Fibroblast of the aortic adventitia (primary cell): ENCODE measurements around the gene COL4A6. TPM values are rescaled to one million over a fixed set of nuclear protein-coding genes. Genes with fewer than 3 reads are reported as not detected.

Experiments used
- DNase-seq: peaks from one replicate; pipeline ENCODE4 v3.0.0-alpha.2; 2010; ENCODE audit warnings: low read depth
- H3K4me3 ChIP-seq: 2 replicates; pipeline ENCODE4 v1.5.1; 2011; ENCODE audit warnings: low read depth, mild to moderate bottlenecking, control low read depth, low read length, moderate library complexity
- total RNA-seq: library from RNA; depleted of rRNA; stranded (reverse); fragments of >200 nt; gene quantifications from 2 replicates; pipeline ENCODE4 v1.2.3, GENCODE V29; 2012; ENCODE audit warnings: low replicate concordance
- TF ChIP-seq, protein P1 (sequence below): IDR thresholded peaks from 2 replicates; pipeline ENCODE4 v1.5.1; 2011; ENCODE audit warnings: mild to moderate bottlenecking, low read length, control low read depth, inconsistent platforms; ENCODE audit not compliant: insufficient read depth

COL4A6 gene
- total RNA-seq, 1 donor, result 2.2 TPM

- TF ChIP-seq, protein P1, sequence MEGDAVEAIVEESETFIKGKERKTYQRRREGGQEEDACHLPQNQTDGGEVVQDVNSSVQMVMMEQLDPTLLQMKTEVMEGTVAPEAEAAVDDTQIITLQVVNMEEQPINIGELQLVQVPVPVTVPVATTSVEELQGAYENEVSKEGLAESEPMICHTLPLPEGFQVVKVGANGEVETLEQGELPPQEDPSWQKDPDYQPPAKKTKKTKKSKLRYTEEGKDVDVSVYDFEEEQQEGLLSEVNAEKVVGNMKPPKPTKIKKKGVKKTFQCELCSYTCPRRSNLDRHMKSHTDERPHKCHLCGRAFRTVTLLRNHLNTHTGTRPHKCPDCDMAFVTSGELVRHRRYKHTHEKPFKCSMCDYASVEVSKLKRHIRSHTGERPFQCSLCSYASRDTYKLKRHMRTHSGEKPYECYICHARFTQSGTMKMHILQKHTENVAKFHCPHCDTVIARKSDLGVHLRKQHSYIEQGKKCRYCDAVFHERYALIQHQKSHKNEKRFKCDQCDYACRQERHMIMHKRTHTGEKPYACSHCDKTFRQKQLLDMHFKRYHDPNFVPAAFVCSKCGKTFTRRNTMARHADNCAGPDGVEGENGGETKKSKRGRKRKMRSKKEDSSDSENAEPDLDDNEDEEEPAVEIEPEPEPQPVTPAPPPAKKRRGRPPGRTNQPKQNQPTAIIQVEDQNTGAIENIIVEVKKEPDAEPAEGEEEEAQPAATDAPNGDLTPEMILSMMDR, result no peak
- DNase-seq, result peak; percentile 13
- H3K4me3 ChIP-seq, result no peak overlapping the region
These were observed 187.3 kb downstream of the COL4A6 start for GRCh38 chrX:108250654-108251579.

DNA sequence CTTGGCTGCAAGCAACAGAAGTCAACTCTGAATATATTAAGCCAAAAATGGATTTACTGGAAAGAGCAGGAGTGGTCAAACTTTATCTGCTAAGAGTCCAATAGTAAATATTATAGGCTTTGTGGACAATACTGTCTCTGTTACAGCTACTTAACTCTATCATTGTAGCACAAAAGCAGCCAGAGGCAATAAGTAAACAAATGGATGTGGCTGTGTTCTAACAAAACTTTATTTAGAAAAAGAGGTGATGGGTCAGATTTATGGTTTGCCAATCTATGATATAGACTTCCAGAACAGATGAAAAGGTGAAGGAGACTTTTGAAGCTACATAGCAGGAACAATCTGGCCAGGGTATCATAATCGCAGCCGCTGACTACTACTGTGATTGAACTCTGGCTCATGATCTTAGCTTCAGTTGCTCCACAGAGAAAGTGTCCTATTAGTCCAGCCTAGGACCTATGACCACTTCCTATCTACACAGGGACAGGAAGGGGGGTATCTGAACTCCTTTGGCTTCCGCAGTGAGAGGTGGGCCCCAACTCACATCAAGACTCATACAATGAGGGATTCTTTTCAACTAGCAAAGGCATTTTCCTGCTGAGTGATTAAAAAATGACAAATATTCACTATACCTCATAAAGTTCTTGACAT is 191.8 kb downstream of the COL4A6 start:
- DNase-seq, result no peak
- no peak overlapping the region for H3K4me3 ChIP-seq
- TF ChIP-seq, protein P1, result no peak

DNA sequence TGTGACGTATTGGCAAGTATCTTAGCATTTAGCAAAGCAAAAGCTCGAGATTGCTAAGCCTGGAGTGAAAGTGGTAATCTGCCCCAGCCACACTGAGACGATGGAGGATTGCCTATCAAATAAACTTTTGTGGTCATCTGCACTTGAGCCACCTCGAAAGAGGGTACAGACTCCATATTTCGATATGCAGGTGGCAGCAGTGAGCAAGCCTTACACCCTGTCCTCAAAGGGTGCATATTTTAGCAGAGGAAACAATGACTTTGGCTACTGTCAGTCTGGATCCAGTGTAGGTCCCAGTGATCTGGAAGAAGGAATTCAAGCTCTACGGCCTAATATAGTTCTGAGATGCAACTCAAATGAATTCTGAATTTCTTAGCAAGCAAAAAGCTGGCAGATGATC is 192.8 kb downstream of the COL4A6 start:
- no peak for DNase-seq
- no peak overlapping the region for H3K4me3 ChIP-seq
- TF ChIP-seq, protein P1, result no peak

DNA sequence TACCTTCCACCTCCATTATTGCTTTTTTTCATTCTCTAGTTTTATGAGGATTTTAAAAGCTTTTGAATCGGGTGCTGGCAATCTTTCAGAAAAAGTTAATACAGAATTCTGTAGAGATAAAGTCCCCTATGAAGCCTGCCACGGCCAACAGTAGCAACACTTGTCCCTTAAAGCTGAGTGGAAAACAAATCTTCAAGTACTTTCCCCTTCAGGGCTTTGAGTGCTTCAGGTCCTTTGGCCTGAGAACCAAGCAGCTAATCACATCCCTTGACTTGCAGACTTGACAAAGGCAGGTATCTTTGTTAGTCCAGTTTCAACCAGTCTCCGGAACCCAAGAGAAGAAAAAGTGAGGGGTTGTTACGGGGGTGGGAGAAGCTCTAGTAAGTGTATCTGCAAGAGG is 202.2 kb downstream of the COL4A6 start:
- TF ChIP-seq, protein P1, result no peak

DNA sequence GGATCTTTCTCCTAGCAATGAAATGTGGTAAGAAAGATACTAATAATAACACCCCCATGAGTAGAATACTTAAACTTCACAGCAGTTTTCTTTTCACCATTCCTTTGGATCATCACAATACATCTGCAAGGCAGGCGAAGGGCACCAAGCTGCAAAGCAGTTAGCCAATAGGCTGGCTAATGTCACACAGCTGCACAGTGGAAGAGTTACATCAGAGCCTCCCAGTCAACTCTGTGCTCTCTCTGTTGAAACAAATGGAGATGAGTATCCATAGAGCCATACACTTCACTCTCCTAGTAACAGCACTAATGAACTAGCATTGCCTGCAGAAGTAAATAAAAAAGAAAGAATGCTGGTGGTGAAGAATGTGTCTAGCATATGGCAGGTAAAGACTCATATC is 207.6 kb downstream of the COL4A6 start:
- DNase-seq, result no peak
- H3K4me3 ChIP-seq, result no peak overlapping the region
- TF ChIP-seq, protein P1, result no peak

More for the DNA sequence above, 202.2 kb downstream of the COL4A6 start:
- H3K4me3 ChIP-seq, result no peak overlapping the region
- DNase-seq, result no peak

GRCh38 chrX:108224727-108225621 is 213.2 kb downstream of the COL4A6 start:
- TF ChIP-seq, protein P1, result peak; percentile 66
- H3K4me3 ChIP-seq, result no peak overlapping the region
- peak; percentile 45 for DNase-seq
